CD4-positive, alpha-beta T cell treated with Interleukin-17A for 4 hours (primary cell): ENCODE data around the gene MORN1.
"Not testable (repeated sequence)": the region's sequence is repeated elsewhere in the genome, so short reads cannot be mapped to it uniquely, and the experiment has no call there.

Source experiments
- DNase-seq: peaks from one replicate; pipeline ENCODE4 v3.0.0-alpha.2; 2020; ENCODE audit warnings: mixed read lengths

Gene MORN1

DNA sequence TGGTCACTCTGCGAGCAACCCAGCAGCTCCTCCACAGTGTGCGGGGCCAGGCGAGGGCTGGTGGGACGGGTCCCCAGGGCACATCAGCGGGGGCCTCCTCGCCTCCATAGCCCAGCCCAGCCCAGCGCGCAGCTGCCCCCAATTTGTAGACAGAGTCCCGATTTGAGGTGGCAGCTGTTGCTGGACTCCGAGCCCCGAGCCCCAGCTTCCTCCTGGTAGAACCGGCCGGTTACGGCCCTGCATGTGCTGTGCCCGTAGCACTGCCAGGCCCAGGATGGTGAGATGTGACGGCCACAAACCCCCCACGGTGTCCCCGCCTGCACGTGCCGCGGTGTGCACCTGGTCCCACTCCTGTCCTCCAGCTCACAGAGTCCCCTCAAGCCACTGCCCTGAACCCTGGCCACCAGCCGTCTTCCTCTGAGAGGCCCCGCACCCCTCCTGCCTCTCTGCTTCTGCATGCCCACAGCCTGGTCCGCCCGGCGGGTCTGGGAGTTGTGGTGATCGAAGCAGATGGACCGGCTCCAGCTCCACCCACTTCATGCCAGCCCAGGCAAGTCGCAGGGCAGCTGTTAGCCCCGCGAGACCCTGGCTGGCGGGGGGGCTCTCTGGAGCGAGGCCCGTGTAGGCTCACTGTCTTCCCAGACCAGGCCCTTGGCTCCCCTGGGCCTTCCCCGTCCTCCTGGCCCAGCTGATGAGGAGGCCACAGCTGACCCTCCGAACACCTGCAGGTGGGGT lies 55.5 kb downstream of the MORN1 start:
- DNase-seq, result no peak

DNA sequence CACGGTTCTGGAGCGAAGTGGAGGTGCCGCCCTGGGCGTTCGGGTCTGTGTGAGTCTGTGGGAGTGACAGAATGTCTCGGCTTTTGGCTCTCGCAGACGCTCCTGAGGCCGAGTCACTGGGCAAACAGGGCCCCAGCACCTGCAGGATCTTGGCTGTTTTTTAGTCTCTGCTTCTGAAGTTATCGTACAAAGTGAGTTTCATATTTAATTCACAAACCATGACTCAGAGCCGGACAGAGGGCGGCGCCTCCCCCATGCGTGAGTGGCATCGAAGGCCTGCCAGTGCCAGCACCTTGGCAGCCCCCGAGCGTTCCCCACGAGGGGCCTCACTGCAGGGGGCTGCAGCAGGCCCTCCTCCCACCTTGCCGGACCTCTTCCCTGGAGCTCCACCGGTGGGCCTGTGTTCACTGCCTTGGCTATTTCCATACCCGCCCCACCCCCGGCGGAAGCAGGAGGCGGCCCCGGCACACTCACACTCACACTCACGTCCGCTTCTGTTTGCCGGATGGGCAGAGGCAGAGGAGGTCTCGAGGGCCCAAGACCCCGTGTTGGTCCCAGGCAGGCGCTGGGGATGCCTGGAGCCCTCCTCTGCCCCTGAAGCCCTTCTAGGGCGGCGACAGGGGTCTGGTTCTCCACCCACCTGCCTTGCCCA lies 56.3 kb downstream of the MORN1 start:
- DNase-seq, result no peak

DNA sequence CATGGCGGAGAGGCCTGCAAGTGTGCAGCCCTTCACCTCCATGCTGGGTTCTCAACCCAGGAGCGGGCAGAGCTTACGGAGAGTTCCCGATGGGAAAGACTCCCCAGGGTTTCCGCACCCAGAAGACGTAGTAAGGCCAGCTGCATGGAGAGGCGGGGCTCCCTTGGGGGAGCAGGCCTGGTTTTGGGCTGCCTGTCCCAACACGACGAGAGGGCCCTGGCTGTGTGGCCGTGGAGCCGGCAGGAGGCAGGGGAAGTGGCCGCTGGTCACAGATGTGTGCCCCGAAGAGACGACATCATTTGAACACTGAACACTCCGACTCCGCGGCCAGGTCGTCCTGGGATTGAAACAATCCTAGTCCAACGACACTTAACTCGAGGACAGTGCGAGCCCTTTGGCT lies 57.0 kb downstream of the MORN1 start:
- DNase-seq, result no peak

DNA sequence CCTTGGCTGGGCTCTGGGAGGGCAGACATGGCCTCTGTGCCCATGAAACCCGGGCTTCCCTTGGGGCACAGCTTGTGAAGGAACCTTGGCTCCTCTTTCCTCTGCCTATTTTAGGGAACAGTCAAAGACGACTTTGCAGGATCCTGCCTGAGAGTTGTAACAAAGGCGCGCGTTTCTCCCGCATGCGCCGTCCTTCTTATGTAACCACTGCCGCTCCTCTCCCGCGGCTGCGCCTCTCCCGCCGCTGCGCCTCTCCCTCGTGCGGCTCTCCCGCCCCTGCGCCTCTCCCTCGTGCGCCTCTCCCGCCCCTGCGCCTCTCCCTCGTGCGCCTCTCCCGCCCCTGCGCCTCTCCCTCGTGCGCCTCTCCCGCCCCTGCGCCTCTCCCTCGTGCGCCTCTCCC lies 59.8 kb downstream of the MORN1 start:
- not testable (repeated sequence) for DNase-seq

DNA sequence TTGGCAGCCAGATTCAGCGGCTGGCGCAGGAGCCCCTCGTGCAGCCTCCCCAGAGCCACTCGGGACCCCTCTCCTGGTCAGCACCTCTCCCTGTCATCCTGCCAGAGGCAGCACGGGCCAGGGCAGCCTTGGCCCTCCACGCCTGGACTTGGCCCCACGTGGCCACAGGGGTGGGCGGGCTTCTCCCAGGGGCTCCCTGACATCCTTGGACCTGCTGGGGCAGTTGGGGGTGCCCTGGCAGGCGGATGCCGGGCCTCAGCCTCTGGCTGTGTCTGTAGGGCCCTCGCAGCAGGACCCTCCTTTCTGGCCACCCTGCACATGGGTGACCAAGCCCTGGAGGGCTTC lies 60.2 kb downstream of the MORN1 start:
- DNase-seq, result no peak

DNA sequence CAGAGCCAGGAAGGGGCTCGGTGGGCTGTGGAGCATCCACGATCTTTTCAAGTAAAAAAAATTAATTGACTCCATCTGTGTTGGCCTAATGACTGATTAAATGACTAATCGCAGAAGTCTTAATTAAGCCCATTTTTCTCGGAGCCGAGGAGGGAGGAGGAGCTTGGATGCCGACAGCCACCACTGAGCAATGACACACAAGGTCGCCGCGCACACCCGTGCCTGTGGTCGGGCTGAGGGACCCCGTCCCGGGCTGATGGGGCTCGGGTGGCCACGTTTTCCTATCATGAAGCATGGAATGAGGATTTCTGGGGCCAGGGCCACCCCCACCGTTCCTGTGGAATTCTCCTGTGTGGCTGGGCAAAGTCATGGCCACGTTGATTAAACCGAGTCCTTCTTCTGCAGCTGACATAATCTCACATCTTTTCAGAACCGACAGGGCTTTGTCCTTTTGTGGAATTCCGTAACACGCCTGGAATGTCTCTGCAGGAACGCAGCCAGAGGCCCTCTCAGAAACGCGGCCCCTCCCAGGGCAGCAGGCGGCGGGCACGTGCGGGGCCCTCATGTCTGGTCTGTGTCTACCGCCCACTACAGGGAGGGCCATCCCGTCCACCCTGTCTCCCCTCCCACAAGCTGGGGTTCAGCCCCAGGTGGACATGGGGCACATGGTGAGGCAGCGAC lies 60.7 kb downstream of the MORN1 start:
- no peak for DNase-seq

DNA sequence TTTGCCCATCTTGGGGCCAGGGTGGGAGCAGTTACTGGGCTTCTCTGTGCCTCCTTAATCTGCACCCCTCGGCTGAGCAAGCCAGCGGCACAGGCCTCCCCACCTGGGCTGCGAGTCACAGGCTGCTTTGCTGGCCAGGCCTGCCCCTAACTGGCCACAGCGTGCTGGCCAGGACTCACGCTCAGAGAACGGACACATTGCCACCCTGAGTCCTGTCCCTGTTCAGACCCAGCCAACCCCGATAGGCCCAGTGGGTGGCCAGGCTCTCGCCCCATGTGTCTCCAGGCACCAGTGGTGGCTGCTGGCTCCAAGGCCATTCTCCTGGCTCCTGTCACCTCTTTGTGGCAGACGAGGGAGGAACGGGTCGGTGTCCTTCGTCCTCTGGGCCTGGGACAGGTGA lies 61.3 kb downstream of the MORN1 start:
- no peak for DNase-seq

DNA sequence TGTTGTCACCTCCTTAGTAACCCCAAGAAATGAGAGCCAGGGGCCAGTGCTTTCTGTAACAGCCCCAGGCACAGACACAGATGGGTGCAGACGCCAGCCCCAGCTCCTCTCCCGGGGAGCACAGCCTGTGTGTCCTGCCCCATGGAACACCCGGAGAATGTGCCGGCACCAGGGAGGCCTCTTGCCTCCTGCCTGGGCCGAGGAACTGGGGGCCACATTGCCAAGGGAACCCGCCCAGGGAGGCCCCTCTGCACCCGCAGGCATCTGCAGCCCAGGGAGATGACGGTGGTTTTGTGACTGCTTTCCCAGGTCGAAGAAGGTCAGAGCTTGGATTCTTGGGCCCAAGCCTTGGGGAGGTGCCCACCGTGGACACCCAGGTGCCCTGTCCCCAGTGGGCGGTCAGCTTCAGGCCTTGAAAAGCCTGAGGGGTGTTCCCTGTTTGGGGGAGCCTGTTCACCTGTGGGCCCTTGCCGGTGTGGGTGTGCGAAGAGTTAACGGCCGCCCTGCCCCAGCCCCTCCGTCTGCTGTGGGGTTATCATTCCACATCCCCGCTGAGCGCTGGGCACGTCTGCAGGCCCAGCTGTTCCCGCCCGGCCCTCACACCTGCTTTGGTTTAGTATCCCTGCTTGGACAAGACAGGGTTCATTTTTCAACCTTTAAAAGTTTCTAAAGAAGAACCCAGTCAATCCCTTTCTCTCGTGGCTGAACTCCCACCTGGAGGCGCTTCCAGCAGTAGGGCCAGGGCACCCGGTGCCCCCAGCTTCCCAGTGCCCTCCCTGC lies 62.5 kb downstream of the MORN1 start:
- no peak for DNase-seq

DNA sequence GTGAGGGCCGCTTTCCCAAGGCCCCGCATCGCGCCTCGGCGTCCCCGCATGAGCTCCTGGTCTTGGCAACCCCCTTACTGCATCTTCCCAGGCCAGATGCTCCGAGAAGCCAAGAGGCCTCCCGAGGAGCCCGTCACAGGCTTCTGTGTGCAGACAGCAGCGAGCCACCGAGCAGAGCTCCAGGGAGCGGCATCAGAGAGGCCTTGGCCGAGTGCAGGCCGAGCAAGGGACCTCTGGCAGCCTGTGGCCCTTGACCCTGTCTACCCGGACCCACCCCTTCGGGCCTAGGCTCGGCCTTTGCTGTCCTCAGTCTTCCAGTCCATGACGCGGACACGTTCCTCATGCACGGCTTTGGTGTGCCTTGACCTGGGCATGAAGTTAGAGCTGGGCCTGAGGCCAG lies 63.5 kb downstream of the MORN1 start:
- DNase-seq, result no peak

DNA sequence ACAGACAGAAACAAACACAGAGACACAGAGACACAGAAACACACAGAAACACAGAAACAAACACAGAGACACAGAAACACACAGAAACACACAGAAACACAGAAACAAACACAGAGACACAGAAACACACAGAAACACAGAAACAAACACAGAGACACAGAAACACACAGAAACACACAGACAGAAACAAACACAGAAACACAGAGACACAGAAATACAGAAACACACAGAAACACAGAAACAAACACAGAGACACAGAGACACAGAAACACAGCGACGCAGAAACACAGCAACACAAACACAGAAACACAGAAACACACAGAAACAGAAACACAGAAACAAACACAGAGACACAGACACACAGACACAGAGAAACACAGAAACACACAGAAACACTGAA lies 64.2 kb downstream of the MORN1 start:
- not testable (repeated sequence) for DNase-seq

DNA sequence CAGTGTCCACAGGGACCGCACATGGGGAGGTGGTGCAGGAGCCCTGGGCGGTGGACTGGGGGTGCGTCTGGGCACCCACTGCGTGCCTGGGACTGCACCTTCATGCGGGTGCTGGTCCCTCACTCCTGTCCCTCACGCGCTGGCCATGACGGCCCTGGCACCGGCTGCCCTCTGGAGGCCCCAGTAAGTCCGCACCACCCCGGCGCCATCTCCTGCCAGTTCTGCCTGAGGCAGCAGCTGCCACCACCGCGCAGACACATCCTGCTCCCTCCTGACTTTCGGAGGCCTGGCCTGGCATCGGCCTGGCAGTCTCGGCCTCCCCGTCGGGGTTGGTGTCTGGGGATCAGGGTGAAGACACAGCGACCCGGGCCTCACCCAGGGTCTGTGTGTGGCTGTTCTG lies 64.8 kb downstream of the MORN1 start:
- DNase-seq, result no peak

DNA sequence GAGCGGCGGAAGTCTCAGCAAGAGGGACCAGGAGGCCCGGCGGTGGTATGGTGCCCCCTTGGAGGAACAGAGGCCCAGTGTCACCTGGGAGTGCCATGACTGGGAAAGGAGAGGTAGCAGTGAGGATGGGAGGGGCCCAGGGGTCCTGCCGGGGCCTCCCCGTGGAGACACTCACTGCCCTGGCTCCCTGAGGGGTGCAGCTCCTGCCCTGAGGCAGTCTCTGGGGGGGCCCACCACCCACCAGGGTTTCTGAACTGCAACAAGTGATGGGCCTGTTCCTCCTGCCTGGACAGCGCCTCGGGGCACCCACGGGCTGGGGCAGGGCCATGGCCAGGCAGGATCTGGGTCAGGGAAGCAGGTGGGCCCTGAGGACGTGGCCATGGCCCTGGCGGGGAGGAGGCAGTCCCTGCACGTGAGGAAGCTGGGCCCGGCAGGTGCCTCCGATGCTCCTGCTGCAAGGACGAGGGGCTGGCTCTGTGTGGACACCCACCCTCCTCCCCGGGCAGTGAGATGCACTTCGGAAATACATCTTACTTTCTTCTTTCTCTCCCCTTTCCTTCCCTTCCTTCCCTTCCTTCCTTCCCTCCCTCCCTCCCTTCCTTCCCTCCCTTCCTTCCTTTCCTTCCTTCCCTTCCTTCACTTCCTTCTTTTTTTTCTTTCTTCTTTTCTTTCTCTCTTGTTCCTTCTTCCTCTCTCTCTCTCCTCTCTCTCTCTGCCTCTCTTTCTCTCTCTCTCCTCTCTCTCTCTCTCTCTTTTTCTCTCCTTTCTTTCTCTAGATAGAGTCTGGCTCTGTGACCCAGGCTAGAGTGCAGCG lies 66.6 kb downstream of the MORN1 start:
- DNase-seq, result no peak

DNA sequence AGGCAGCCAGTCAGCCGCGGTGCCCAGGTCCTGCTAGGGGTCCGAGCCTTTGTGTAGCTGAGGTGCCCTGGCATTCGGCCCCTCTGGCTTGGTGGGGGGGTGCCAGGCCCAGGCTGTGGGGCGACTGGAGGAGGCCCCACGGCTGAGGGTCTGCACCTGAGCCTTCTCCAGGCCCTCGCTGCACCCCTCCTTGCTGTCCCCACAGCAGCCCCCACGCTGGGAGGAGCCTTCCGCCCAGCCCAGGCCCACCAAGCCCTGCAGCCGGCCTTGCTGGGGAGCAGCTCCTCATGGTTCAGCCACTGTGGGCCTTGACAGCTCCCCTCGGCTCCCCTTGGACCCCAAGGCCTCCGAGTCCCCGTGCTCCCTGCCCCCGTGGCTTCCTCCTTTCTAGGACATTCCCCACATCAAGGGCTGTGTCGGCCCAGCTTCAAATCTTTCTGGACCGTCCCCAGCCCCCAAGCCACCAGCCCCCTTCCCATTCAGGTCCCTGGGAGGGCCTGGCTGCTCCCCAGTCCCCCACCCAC lies 67.8 kb downstream of the MORN1 start:
- no peak for DNase-seq

DNA sequence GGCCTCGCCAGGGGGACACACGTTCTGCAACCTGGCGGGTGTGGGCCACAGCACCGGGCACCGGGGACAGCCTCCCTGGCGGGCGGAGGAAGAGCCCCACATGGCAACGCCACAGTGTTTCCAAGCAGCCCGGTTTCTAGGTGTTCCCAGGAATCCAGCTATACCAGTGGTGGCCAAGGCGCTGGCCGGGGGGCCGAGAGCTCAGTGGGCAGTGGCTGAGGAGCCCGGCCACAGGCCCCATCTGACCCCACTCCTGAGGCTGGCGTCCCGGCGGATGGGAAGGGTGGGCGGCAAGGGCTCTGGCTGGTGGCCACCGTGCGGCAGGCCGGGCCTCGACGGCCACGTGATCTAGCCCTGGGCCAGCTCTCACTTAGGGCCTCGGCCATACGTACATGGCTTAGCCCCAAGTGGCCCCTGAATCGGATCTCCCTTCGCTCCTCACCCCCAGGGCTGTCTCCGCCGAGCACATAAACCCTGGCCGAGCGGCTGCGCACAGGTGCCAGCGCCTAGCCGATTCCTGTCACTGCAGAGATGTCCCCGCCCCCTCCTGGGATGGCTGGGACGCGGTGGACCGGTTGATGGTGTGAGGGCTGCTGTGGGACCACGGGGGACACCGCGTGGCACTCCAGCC lies 68.7 kb downstream of the MORN1 start:
- no peak for DNase-seq

DNA sequence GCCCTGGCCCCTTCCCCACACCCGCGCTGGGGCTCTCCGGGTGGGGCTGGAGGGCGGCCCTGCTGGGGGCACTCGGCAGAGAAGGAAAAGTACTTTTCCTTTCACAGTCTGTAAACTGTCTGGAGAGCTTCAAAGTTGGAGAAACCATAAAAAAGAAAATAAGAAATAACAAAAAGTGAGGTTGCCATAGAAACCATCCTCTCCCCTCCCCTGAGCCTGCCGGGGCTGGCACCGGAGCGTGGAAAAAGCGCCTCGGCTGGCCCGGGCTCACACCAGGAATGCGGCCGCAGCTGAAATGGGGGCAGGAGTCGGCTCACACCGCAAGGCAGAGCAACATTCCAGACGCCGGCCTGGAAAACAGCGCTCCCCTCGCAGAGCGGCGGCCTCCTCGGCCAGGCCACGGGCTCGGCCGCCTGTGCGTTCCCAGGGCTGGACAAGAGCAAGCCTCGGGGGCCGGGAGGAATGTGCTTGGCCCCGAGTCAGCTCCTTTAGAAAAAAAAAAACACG lies 69.2 kb downstream of the MORN1 start:
- no peak for DNase-seq

DNA sequence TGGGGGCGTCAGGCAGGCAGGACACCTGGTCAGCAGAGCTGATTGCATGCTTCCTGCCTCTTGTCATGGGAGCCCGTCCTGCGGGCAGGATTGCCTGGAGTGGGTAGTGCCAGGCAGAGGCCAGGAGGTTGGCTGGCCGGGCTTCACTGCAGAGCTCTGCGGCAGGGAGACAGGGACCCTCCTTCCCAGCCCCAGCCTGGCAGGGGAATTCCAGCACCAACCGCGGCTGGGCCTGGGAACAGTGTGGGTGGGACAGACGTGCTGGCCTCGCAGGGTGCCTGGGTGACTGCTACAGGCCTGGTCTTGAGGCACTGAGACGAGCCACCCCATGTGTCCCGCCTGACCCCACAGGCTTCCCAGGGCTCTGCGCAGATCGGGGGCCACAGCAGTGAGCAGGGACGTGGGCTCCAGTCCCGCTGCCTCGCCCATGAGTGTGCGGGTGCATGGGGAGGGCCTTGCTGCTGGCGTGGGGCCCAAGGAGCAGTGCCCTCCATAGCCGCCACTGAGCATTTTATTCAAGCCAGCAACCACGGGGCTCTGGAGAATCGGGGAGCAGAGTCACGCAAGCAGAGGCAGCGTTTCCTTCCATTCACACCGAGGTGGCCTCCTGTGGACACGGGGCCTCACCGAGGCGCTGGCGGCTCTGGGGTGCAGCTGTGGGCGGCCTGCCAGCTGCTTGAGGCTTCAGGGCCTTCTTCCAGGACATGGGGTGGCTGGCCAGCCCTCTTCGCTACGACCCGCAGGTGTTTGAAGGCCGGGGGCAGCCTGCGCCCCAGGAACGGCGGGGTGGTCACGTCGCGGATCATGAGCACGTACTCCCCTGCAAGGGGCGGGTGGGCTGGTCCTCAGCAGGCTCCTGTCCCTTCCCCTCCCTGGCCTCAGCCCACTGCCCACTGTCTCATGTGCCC lies 70.3 kb downstream of the MORN1 start:
- no peak for DNase-seq

DNA sequence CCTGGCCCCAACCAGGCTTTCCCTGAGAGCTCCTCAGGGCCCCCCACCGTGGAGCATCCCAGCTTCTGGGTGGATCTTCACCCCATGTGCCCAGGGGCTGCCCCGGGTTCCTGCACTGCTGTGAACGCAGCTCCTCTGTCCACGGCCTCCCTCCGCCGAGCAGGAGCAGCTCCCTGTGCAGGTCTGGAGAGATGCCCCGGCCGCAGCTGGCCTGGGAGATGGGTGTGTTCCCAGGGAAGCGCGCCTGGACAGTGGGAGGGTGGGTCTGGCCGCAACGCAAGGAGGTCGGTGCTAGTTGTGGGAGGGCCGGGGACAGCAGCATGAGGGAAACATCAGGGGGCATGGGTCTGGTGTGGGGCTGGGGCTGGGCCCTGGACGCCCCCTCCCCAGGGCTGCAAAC lies 71.3 kb downstream of the MORN1 start:
- DNase-seq, result no peak

DNA sequence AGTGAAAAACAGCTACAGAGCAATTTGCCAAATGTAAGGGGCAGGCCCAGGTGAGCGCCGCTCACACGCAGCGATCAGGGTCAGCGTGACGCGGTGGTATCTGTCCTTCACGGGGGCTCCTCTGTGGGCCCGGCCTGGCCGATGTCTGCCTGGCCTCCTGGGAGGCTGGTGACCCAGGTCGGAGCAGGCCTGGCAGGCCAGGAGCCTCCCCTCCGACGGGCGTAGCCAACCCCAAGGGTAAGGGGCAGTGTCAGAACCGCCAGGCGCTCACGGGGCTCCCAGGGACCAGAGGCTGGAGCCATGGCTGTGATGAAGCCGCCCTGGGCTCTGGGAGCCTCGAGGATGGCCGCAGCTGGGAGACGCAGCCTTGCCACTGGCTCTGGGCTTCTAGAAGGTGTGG lies 72.1 kb downstream of the MORN1 start:
- DNase-seq, result no peak

DNA sequence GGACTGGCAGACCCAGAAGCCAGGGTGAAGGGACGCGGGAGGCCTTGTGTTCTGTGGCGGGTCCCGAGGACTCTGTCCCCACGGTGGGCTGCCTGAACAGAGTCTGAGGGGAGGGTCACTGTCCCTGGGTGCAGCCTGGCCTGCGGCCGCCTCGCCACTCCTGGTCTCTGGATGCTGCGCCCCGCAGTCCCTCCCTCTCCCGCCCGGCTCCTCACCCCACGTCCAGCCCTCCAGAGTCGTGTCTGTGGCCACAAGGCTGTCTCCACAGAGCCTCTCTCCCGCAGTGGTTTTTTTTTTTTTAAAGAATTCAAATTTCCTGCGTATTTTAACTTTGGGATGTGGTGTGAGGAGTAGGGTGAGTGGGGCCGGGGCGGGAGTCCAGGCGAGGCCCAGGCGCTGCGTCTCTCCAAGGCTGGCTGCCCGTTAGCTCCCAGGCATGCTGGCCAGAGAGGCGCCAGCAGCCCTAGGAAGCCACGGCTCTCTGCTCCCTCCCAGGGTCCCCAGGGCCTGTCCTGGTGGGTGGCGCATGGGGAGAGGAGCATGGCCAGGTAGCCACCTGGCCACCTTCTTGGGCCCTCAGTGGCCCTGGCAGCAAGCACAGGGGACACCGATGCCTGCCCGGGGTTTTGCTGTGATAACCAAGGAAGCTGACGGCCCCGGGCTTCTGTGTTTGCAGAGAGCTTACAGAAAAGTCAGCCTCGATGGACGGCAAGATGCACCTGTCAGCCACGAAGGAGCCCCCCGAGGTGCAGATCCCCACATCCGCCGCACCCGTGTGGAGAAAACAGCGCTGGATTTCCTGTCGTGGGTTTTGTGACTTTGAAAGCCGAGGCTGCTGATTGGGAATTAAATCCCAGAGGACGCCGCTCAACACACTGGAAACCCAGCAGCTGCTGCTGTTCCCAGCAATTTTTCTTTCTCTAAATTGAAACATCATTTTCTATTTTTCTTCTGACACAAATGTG lies 72.8 kb downstream of the MORN1 start:
- no peak for DNase-seq
